ENCODE measurements around the gene MPDZ. TPM values are rescaled to one million over a fixed set of nuclear protein-coding genes. Genes with fewer than 3 reads are reported as not detected.
"Not testable (repeated sequence)": the region's sequence is repeated elsewhere in the genome, so short reads cannot be mapped to it uniquely, and the experiment has no call there.

Gene MPDZ
- total and polyA plus RNA-seq, 4 donors = 9.5 to 62.7 (median 16.2) TPM

DNA sequence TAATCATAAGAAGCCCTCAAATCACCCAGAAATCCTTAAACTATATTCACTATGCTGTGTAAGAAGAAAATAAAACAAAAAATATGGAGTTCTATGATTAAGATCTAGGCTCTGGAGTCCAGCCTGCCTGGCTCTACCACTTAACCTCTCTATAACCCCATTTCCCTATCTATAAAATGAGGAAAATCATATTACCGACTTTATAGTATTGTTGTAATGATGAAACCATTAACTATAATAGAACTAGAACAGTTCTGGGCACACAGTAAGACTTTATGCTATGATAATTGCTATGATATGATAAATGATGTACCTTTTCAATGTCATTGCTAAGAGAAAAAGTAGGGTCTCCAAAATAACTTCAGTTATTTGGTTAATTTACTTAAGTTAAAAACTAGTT, 40.3 kb downstream of the MPDZ start:
- no peaks in the 10 kb centered on the region for H3K27me3 ChIP-seq (ENCODE audit: control insufficient read depth in 3 of 3, insufficient read depth in 3 of 3, low read length in 2 of 3)
- H3K4me1 ChIP-seq (ENCODE audit: control insufficient read depth in 5 of 5, insufficient read depth in 5 of 5, low read length in 5 of 5) = no peaks in the 10 kb centered on the region
- no peak for ATAC-seq (ENCODE audit: insufficient read depth, low FRiP score)
- no peak for DNase-seq
- H3K27ac ChIP-seq (ENCODE audit: low read depth in 1 of 2, low read length in 1 of 2) = no peak overlapping the region
- H3K36me3 ChIP-seq (ENCODE audit: control insufficient read depth in 4 of 4, insufficient read depth in 4 of 4, low read length in 4 of 4) = peaks cover 1 to 9% (median 3%) of the 10 kb centered on the region in 4 donors
- peaks cover 0 to 2% (median 0%) of the 10 kb centered on the region in 4 donors for H3K9me3 ChIP-seq (ENCODE audit: control insufficient read depth in 4 of 4, insufficient read depth in 3 of 4, low read length in 3 of 4)
- TF ChIP-seq, protein P1, sequence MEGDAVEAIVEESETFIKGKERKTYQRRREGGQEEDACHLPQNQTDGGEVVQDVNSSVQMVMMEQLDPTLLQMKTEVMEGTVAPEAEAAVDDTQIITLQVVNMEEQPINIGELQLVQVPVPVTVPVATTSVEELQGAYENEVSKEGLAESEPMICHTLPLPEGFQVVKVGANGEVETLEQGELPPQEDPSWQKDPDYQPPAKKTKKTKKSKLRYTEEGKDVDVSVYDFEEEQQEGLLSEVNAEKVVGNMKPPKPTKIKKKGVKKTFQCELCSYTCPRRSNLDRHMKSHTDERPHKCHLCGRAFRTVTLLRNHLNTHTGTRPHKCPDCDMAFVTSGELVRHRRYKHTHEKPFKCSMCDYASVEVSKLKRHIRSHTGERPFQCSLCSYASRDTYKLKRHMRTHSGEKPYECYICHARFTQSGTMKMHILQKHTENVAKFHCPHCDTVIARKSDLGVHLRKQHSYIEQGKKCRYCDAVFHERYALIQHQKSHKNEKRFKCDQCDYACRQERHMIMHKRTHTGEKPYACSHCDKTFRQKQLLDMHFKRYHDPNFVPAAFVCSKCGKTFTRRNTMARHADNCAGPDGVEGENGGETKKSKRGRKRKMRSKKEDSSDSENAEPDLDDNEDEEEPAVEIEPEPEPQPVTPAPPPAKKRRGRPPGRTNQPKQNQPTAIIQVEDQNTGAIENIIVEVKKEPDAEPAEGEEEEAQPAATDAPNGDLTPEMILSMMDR (IDR thresholded peaks at IDR 0.05; ENCODE audit: control extremely low read depth, extremely low read depth) = no peak
- H3K9ac ChIP-seq (ENCODE audit: insufficient read depth in 1 of 2, low read length in 2 of 2) = no peak overlapping the region
- no peak overlapping the region for H3K4me3 ChIP-seq
- 79 to 86% methylated on average over 1 of the region's 1 CpG for WGBS, 2 donors

DNA sequence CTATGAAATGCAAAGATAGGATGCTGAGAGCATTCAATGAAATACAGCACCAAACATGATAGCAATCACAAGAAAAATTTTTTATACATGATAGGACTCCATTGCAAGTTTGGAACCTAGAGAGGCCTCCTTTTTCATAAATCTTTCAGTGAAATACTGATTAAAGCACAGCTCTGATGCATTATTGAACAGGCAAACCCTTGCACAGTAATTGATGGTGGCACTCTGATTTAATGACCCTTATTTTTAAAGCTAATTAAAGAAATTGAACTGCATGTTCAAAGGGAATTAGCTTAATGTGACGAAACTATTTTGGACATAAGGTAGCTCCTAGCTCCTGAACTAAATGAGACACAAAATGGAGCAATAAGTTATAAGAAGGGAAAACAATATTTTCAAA, 44.6 kb downstream of the MPDZ start:
- ATAC-seq (ENCODE audit: insufficient read depth, low FRiP score) (no peak), DNase-seq (no peak)
- no peak overlapping the region for H3K9ac ChIP-seq (ENCODE audit: insufficient read depth in 1 of 2, low read length in 2 of 2)
- WGBS, 2 donors = 86 to 90% methylated on average over 1 of the region's 1 CpG
- TF ChIP-seq, protein P1 (IDR thresholded peaks at IDR 0.05; ENCODE audit: control extremely low read depth, extremely low read depth) = no peak
- no peak overlapping the region for H3K4me3 ChIP-seq
- no peak overlapping the region for H3K27ac ChIP-seq (ENCODE audit: low read depth in 1 of 2, low read length in 1 of 2)
- peaks cover 0 to 2% (median under 1%) of the 10 kb centered on the region in 4 donors for H3K36me3 ChIP-seq (ENCODE audit: control insufficient read depth in 4 of 4, insufficient read depth in 4 of 4, low read length in 4 of 4)
- no peaks in the 10 kb centered on the region for H3K4me1 ChIP-seq (ENCODE audit: control insufficient read depth in 5 of 5, insufficient read depth in 5 of 5, low read length in 5 of 5)
- peaks cover 0 to 2% (median 0%) of the 10 kb centered on the region in 4 donors for H3K9me3 ChIP-seq (ENCODE audit: control insufficient read depth in 4 of 4, insufficient read depth in 3 of 4, low read length in 3 of 4)
- H3K27me3 ChIP-seq (ENCODE audit: control insufficient read depth in 3 of 3, insufficient read depth in 3 of 3, low read length in 2 of 3) = no peaks in the 10 kb centered on the region

- Histone ChIP-seq H3K9me3 (ENCODE audit: control insufficient read depth in 4 of 4, insufficient read depth in 3 of 4, low read length in 3 of 4) (no peaks in the 10 kb centered on the region), H3K36me3 (ENCODE audit: control insufficient read depth in 4 of 4, insufficient read depth in 4 of 4, low read length in 4 of 4) (peaks cover 0 to 10% (median under 1%) of the 10 kb centered on the region in 4 donors), H3K4me3 (no peak overlapping the region), H3K4me1 (ENCODE audit: control insufficient read depth in 5 of 5, insufficient read depth in 5 of 5, low read length in 5 of 5) (no peaks in the 10 kb centered on the region), H3K27ac (ENCODE audit: low read depth in 1 of 2, low read length in 1 of 2) (no peak overlapping the region), H3K27me3 (ENCODE audit: control insufficient read depth in 3 of 3, insufficient read depth in 3 of 3, low read length in 2 of 3) (no peaks in the 10 kb centered on the region), H3K9ac (ENCODE audit: insufficient read depth in 1 of 2, low read length in 2 of 2) (no peak overlapping the region)
- DNase-seq (no peak), ATAC-seq (ENCODE audit: insufficient read depth, low FRiP score) (no peak)
- TF ChIP-seq, protein P1 (IDR thresholded peaks at IDR 0.05; ENCODE audit: control extremely low read depth, extremely low read depth) = no peak
- 89 to 94% methylated on average over 1 of the region's 1 CpG for WGBS, 2 donors
Observed at GRCh38 chr9:13228431-13228830, 51.1 kb downstream of the MPDZ start.

GRCh38 chr9:13224366-13224765, 55.1 kb downstream of the MPDZ start:
- ATAC-seq (ENCODE audit: insufficient read depth, low FRiP score) = no peak
- no peak for DNase-seq
- H3K27me3 ChIP-seq (ENCODE audit: control insufficient read depth in 3 of 3, insufficient read depth in 3 of 3, low read length in 2 of 3) = no peaks in the 10 kb centered on the region

DNA sequence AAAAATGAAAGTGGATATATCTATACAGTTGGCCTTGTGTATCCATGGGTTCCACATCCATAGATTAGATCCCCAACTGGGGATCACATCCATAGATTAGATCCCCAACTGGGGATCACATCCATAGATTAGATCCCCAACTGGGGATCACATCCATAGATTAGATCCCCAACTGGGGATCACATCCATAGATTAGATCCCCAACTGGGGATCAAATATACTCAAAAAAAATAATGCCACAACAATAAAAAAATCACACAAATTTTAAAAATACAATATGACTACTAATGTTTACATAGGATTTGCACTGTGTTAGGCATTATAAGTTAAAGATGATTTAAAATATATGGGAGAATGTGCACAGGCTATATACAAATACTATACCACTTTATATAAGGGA, 56.8 kb downstream of the MPDZ start:
- not testable (repeated sequence) for H3K4me1 ChIP-seq (ENCODE audit: control insufficient read depth in 5 of 5, insufficient read depth in 5 of 5, low read length in 5 of 5); H3K9me3 ChIP-seq (ENCODE audit: control insufficient read depth in 4 of 4, insufficient read depth in 3 of 4, low read length in 3 of 4); H3K27ac ChIP-seq (ENCODE audit: low read depth in 1 of 2, low read length in 1 of 2); DNase-seq; H3K9ac ChIP-seq (ENCODE audit: insufficient read depth in 1 of 2, low read length in 2 of 2); H3K4me3 ChIP-seq; ATAC-seq (ENCODE audit: insufficient read depth, low FRiP score); H3K27me3 ChIP-seq (ENCODE audit: control insufficient read depth in 3 of 3, insufficient read depth in 3 of 3, low read length in 2 of 3)
- peaks cover 0 to 32% (median 5%) of the 10 kb centered on the region in 4 donors for H3K36me3 ChIP-seq (ENCODE audit: control insufficient read depth in 4 of 4, insufficient read depth in 4 of 4, low read length in 4 of 4)

More at GRCh38 chr9:13224366-13224765, 55.1 kb downstream of the MPDZ start:
- no peaks in the 10 kb centered on the region for H3K4me1 ChIP-seq (ENCODE audit: control insufficient read depth in 5 of 5, insufficient read depth in 5 of 5, low read length in 5 of 5)
- H3K27ac ChIP-seq (ENCODE audit: low read depth in 1 of 2, low read length in 1 of 2) = no peak overlapping the region
- 78 to 86% methylated on average over 2 of the region's 2 CpGs for WGBS, 2 donors
- H3K4me3 ChIP-seq = no peak overlapping the region
- H3K36me3 ChIP-seq (ENCODE audit: control insufficient read depth in 4 of 4, insufficient read depth in 4 of 4, low read length in 4 of 4) = peaks cover 0 to 27% (median 5%) of the 10 kb centered on the region in 4 donors
- H3K9me3 ChIP-seq (ENCODE audit: control insufficient read depth in 4 of 4, insufficient read depth in 3 of 4, low read length in 3 of 4) = no peaks in the 10 kb centered on the region
- H3K9ac ChIP-seq (ENCODE audit: insufficient read depth in 1 of 2, low read length in 2 of 2) = no peak overlapping the region
- TF ChIP-seq, protein P1 (IDR thresholded peaks at IDR 0.05; ENCODE audit: control extremely low read depth, extremely low read depth) = no peak

All from lung (tissue), 12 donors.